DMS 273 treated with DMSO at 0.1 percent for 48 hours (cell line): ENCODE measurements around the gene COL16A1.

Experiments
- DNase-seq: peaks from one replicate; lab custom pipeline; 2025; lab: John Stamatoyannopoulos, UW

The COL16A1 gene

DNA sequence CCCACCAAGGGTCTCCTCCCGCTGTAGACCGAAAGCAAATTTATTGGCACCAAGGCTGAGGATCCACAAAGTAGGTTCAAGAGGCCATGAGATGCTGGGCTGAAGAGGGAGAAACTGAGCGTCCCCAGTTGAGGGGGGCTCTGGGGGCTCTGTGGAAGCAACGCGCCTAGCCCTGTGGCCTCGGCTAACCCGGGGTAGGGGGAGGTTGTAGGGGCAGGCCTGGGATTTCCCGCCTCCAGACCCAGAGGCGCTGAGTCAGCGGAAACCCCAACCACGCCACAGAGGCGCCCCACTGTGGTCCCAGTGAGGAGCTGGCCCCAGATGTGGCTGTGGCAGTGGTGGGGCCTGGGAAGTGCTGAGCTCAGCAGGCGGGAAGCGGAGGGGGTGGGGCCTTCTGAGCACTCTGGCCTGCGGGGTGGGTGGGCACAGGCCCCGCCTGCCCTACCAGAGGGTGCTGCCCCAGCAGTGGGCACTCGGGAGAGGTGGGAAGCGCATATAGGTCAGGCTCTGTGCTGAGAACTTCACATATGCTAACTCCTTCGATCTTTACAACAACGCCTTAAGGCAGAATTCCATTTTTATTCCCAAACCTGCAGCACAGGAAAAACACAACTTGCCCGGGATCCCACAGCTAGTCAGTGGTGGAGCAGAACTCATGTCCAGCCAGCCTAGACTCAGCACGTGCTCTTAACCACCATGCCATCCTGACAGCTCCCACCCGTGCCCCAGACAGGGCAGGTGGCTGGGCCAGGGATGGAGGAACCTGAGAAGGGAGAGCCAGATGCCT lies 1.5 kb upstream of the COL16A1 start:
- DNase-seq, result no peak

DNA sequence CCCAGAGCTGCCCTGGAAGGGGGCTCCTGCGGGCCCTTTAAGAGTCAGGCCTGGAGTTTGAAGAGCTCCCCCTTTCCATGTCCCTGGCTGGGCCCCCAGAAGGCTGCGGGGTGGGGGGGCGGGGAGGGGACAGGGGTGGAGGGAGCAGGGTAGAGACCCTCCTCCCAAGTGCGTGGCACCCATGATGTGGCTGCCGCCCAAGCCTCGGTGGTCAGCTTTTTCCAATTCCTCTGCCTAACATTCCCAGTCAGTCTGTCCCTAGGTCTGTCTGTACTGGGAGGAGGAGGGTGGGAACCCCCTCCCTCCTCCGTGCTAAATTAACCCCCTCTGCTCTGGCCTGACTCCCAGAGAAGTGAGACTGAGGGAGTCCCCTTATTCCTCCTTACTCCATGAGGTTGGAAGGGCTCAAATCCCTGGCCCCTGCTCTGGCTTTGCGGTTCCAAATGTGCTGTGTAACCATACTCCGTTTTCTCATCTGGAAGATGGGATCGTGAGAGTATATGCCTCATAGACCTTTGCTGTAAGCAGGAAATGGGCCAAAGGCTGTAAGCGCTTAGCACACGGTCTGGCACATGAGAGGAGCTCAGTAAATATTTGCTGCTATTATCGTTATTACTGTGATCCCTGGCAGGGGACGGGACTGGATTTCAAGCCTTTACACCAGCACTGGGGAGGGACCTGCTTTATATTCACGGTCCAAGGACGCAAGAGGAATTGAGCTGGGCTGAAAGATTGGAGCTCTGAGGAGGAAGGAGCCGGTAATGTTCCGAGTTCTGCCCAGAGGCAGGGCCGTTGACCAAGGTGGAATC lies 658 bp upstream of the COL16A1 start:
- no peak for DNase-seq

DNA sequence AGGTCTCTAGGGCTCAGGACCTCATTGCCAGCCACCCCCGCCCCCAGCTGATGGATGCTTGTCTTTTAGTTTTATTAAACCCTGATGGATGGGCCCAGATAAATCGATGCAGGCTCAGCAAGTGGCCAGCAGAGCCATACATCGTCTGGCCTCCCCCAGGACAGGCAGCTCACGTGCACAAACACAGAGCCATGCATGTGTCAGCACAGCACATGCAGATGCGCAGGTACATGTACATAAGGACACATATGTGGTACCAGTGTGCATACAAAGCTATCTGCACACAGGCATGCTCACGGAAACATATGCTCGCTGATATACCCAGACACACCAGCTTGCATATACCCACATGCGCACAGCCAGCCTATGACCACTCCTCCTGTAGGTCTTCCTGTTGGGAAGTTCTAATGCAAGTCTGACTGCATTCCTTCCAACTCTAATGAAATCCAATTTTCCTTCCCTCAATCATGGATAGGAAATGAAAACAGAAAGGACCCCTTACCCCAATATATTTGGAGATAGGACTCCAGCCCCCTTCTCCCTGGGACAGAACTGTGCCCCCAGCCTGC lies 897 bp downstream of the COL16A1 start:
- DNase-seq, result no peak

DNA sequence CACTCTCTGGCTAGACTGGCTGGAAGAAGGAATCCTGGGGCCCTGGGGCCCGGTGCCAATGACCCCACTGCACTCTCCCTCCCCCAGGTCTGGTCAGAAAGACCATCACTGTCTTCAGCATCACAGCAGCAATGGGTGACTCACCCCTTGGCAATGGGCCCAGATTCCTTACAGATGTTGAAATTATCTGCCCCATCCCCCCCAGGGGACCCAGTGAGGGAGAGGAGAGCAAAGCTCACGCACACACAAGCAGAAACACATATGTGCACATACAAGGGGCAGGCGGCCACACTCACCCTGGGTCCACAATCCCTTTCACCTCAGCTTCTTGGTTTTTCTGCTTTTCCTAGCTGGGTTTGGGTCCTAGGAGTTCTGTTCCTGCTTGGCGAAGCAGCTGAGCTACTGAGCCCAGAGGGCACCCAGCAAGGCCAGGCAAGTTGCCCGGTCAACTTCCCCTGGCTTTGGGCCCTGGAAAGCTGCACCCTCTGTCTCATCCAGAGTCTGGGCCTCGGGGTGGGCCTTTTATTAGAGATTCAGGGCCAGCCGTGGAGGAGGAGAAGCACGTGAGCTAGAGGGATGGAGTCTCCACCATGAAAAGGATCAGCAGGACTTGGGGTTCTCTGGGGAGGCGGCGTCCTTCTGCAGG lies 2.6 kb downstream of the COL16A1 start:
- no peak for DNase-seq

DNA sequence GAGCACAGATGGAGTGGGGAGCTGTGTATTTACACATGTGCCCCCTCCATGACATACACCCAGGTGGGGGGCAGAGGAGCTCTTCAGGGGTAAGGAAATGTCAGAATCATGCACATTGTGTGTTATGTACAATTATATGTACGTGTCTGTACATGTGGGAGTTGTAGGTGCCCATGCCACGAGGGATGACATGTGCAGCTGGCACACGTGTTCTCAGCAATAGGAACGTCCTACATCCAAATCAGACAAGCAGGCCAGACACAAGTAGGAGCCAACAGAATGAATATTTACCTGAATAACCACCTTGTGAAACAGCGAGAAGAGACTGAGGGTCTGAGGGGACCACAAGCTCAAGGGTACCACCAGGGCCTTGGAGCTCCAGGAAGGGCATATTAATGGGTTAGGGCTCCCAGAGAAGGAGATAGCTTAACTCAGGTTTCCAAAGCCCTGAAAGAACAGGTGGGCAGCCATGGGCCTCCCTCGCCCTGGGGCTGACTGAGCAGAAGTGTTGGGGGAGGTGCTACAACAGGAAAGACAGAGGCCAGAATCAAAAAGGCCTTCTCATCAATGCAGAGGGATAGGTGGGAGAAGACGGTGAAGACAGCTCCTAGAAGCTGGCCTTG lies 3.2 kb downstream of the COL16A1 start:
- DNase-seq, result no peak

DNA sequence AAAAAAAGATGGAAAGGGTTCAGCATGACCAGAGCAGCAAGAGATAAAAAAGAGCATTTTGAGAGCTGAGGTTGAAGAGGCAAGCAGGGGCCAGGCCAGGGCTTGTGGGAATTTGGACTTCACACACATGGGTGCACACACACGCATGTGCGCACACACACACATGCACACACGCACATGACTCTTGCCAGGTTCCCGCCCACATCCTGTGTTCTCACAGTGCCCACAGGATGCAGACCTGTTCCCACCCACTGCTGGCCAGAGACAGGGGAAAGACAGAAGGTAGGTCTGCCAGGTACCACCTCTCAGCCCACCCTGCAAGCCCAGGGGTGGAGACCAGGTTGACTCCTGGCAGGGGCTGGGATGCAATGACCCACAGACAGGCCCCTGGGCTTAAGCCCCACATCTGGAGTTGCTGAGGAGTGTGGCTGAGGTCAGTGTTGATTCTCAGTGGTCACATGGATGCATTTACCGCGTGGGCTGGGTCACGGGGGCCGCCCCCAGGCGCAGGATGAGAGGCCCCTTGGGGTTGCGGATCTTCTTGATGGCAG lies 4.4 kb downstream of the COL16A1 start:
- no peak for DNase-seq

DNA sequence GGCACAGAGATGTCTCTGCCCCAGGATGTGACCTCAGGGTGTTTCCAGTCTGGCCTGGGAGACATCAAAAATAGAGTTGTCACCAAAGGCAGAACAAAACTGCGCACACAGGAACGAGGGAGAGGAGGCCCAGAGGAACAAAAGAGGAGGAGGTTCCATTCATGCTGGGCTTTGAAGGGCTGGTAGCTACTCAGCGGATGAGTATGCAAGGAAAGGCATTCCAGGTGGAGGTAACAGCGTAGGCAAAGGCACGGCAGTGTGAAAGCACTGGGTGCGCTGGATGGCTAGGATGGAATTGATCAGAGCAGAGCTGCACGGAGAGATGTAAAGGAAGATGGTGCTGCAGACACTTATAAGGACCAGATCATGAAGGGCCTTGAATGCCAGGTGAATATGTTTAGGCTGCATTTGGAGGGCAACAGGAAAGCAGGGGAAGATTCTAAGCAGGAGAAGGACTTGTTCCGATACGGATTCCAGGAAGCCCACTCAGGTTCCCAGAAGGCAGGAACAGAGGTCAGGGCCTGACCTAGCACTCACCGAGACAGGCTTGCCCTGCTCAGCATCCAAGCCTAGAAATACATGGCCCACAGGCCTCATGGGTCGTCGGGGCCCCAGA lies 6.3 kb downstream of the COL16A1 start:
- no peak for DNase-seq

DNA sequence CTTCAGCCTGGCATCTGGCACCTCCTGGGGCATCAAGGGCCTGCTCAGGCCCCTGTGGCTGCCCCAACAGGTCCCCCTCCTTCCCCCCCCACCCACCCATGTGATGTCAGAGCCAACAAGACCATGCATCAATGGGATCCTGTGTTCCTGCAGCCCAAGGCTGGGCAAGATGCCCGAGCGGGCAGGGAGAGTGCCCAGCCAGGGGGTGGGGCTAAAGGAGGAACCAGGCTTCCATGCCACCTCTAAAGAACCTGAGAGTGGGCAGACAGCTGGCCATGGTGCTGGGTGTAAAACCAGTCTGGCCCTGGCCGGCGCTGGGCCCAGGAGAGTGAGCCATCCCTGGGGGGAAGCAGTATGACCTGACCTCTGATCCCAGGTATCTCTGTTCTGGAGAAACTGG lies 7.6 kb downstream of the COL16A1 start:
- DNase-seq, result no peak

DNA sequence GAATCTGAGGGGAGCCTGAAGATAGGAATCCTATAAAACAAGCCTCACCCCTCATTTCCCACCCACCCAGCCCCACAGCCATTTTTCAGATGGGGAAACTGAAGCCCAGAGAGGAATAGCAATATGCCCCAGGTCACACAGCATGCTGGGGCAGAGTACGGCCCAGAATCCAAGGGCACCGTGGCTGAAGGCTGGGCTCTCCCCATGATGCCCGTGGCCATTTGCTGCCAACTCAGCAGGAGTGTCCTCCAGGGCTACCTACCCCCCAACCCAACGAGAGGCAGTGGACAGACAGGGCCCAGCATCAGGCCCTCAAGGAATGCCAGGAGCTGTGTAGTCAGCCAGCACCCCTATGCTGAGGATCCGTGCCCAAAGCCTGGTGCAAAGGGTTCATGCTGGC lies 8.5 kb downstream of the COL16A1 start:
- DNase-seq, result no peak

DNA sequence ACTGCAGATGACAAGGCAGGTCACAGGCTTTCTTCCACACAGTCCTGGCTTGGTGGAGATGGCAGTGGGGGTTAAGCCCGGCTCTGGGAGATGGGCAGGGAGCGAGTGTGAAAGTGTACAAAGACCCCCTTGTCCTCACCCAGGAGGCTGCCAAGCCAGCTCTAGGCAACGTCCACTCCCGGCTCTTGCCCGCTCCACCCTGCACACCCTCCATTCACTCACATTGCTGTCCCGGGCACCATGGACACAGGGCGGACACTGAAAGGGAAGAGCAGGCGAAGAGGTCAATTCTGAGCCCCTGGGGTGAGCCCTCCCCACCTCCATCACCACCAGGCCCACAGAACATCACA lies 8.9 kb downstream of the COL16A1 start:
- DNase-seq, result no peak

DNA sequence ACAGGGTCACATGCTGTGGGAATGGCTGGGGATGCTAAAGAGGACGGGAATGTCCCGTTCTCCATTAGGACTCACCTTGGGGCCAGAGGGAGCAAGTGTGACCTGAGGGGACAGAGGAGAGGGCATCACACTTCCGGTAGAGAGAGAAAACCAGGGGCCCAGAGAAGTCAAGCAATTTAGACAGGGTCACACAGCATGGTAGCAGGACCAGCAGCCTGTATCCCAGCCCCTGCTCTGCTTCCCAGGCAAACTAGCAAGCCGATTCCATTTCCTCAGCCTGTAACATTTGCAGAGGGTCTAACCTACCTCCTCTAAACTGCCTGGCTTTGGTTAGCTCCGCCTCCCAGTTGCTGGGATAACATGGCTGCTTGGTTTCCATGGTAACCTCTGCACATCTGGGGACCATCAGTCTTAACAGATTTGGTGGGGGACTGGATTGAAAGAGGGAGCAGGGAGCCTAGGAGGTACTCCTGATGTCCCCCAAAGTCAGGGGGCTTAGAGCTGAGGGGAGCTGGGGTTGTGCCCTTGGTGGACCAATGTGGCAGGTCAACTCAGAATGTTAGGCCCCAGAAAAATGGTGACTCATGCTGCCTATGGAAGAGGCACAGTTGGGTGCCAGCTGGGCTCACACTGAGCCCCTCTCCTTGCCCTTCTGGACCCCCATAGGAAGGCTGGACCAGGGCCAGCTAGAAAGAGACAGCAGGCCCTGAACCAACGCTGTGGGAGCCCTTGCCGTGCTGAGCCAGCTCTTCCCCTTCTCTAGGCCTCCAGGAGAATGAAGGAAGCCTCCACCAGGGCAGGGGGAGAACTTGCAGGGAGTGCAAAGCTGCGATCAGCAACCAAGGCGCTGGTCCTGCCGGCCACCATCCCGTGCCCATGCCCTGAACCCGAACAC lies 9.5 kb downstream of the COL16A1 start:
- DNase-seq, result no peak

DNA sequence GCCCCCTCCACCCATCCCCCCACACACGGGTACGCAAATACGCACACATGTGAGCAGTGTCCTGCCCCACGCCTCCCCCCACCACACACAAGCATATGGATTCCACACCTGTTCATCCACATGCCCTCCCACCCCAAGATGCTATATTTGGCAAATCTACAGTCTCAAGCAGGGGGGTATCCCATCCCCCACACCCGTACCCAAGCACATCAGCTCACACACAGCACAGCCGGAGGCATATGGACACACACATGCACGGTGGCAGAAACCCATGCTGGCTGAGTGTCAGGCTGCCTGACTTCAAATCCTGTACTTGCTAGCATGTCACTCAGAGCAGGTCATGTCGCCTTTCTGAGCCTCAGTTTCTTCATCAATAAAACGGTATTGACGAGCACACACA lies 10.6 kb downstream of the COL16A1 start:
- no peak for DNase-seq

DNA sequence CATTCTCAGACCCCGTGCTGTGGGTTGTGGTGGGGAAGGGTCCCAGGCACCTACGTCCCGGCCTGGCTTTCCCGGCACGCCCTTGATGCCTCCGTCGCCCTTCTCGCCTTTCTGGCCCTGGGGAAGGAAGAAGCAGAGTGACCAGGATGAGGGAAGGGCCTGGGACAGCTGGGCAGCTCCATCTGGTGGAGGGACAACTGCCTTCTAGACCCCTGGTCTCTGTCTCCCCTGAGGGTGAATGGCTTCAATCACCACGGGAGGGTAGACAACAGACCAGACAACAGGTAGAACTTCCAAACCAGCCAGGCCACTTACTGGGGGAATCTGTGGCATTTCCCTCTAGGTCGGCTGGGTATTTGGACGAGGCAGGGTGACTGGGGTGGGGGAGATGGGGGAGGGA lies 11.9 kb downstream of the COL16A1 start:
- no peak for DNase-seq

DNA sequence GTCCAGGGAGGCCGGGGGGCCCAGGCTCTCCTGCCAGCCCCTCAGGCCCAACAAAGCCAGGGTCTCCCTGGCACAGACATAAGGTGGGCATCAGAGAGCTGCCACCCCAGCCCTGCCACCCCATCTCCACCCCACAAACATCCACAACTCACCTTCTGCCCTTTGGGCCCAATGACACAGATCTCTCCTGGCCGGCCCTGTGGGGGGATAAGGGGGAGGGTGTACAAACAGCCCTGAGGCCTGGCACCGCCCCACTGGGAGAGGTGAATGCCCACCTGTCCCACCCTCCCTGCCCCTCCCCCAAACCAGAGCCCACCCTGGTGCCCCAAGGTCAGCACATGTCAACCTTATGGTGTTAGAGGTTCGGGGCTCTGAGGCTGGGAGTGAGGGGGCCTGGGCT lies 12.4 kb downstream of the COL16A1 start:
- no peak for DNase-seq

DNA sequence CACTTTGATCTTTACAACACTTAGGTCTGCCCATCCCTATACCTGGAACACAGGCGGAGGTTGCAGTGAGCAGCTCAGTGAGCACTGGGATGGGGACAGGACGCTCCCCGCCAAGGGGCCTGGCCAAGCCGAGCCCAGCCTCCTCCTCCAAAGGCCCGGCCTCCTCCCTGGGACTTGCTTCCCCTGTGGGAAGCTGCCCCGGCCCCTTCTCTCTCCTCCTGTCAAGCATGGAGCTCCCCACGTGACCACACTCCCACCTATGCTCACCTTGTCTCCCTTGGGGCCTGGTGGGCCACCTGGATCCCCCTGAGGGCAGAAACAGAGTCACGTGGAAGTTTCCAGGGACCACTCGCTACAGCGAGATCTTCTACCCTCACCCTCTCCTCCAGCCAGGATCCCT lies 12.9 kb downstream of the COL16A1 start:
- no peak for DNase-seq

DNA sequence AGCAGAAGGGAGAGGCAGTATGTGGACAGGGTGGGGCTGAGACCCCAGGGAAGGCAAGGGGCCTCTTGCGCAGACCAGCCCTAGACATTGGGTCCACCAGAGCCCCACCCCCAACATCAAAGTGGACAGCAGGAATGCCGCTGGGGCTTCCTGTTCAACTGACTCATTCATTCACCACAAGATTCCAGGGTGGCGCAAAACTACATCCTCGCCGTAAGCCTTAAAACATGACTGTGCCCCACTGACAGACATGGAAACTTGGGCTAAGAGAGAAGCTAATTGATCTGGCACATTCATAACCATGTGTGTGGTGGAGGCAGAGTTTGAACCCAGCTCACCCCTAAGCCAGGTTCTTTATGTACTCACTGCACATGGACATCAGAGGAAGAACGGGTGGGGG lies 14.0 kb downstream of the COL16A1 start:
- no peak for DNase-seq

DNA sequence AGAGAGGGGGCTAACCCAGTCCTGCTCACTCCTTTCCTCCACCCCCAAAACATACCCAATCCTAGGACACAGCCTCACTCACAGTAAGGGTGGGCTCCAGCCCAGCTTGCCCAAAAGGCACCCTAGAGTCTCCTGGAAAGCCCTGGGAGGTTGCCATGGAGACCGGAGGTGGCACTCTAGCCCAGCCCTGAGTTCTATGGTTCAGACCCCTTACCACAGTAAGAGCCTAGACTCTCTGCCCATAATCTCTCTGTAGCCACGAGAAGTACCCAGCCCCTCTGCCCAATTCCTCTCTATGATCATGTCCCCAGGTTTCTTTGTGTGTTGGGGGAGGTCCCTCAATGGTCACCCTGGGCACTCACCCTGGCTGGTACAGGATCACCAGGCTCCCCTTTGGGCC lies 14.4 kb downstream of the COL16A1 start:
- DNase-seq, result no peak

DNA sequence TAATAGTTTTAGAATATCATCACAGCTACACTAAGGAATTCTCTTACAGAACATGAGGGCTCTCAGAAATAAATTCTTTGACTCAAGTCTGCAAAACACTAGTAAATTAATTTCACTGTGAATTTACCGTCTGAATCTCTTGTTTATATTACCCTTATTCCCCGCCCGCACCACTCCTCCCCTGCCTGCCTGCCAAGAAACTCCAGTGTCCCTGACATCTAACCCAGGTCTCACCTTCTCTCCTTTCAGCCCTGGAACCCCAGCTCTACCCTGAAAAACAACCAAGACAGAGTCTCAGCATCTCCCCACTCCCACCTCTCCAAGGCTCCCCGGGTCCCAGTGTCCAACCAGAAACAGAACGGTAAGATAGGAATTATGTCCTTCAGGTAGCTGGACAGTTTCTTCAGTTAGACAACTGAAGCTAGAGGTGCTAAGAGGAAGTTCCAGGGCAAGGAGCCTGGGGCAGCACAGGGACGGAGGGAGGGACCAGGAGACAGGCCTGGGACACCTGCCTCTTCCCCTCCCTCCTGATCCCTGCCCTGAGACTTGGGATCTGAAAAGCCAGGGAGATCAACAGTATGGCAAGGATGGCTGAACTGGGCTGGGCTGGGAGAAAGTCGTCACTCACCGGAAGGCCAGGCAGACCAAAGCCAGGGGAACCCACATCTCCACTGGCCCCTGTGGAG lies 15.4 kb downstream of the COL16A1 start:
- no peak for DNase-seq

DNA sequence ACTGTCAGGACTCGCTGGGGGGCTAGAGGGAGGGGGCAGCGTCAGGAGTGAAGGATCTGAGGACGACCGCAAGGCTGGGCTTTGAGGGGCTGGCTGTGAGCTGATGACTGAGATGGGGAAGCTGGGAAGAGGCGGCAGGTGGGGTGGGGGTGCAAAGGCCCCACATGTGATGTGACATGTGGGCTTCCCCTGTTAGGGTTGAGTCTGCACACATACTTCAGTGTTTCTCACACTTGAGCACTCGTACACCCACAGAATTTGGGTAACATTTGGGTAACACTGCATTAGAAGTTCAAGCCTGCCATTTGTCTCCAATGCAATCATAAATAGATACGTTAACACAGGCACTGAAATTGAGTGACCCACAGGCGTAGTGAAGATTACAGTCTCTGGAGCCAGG lies 16.2 kb downstream of the COL16A1 start:
- DNase-seq, result no peak

DNA sequence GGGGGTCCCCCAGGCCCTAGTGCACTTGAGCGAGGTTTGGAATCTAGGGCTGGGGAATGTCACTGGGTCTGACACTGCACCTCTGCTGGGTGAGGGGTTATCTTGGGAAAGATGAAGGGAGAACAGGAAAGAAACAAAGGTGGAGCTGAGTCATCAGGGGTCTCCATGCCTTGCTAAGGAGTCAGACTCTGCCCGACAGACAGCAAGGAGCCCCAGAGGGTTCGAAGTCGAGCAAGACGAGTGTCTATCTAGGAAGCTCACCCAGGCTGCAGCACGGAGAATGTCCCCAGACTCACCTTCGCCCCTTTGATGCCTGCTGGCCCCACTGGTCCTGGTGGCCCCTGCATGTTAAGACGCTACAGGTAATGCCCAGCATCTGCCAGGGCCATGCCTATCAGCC lies 18.0 kb downstream of the COL16A1 start:
- no peak for DNase-seq
